C4-2B (cell line): Measurements from ENCODE around the gene PDE4D.

ENCODE experiments used
- CTCF ChIP-seq: fragments of 450-650 bp; conservative IDR thresholded peaks from 2 replicates; pipeline ENCODE4 v1.5.1; 2017; ENCODE audit warnings: mild to moderate bottlenecking
- ZFX ChIP-seq: fragments of 450-650 bp; IDR thresholded peaks from 2 replicates; pipeline ENCODE4 v1.6.1; 2017

GRCh38 chr5:59715228-59715627, 178.3 kb downstream of the PDE4D start:
- TF ChIP-seq CTCF (no peak), ZFX (no peak)
